ENCODE data around the gene SLC25A41.

The SLC25A41 gene

GRCh38 chr19:6433663-6434062 lies at the start of gene SLC25A41:
Gene SLC25A41 (minus strand): TSS chr19:6433763. CDS start chr19:6433693, 70 bp downstream.
- ATAC-seq: no peak

GRCh38 chr19:6483235-6483634 lies 49.7 kb upstream of the SLC25A41 start:
- ATAC-seq: no peak

- peak; percentile 18 to 19 for ATAC-seq
Observed at GRCh38 chr19:6482343-6482686, 48.8 kb upstream of the SLC25A41 start.

- ATAC-seq: peak; percentile 87 to 91
Observed at GRCh38 chr19:6481541-6482342, 48.2 kb upstream of the SLC25A41 start, which contains the start of gene DENND1C. Gene DENND1C (minus strand): TSS chr19:6481787. CDS start chr19:6481695, 92 bp downstream.

GRCh38 chr19:6480848-6481415 lies 47.4 kb upstream of the SLC25A41 start:
- peak; percentile 17 to 28 for ATAC-seq

- no peak for ATAC-seq
Observed at GRCh38 chr19:6479836-6480398, 46.4 kb upstream of the SLC25A41 start.

- ATAC-seq: no peak
Observed at GRCh38 chr19:6478815-6479214, 45.3 kb upstream of the SLC25A41 start.

GRCh38 chr19:6476896-6477431 lies 43.4 kb upstream of the SLC25A41 start:
- ATAC-seq: no peak

GRCh38 chr19:6476155-6476895 lies 42.8 kb upstream of the SLC25A41 start:
- ATAC-seq: peak; percentile 67 to 77

GRCh38 chr19:6475321-6476108 lies 42.0 kb upstream of the SLC25A41 start:
- no peak for ATAC-seq

GRCh38 chr19:6473647-6474046 lies 40.1 kb upstream of the SLC25A41 start:
- no peak for ATAC-seq

- ATAC-seq: no peak
Observed at GRCh38 chr19:6472713-6473112, 39.1 kb upstream of the SLC25A41 start.

- no peak for ATAC-seq
Observed at GRCh38 chr19:6471076-6471475, 37.5 kb upstream of the SLC25A41 start.

GRCh38 chr19:6470173-6470572 lies 36.6 kb upstream of the SLC25A41 start:
- ATAC-seq: no peak

- ATAC-seq: no peak
Observed at GRCh38 chr19:6467384-6467783, 33.8 kb upstream of the SLC25A41 start.

- no peak for ATAC-seq
Observed at GRCh38 chr19:6466526-6467248, 33.1 kb upstream of the SLC25A41 start.

- ATAC-seq: no peak
Observed at GRCh38 chr19:6465663-6466062, 32.1 kb upstream of the SLC25A41 start.

GRCh38 chr19:6465006-6465405 lies 31.4 kb upstream of the SLC25A41 start:
- no peak for ATAC-seq

GRCh38 chr19:6464070-6464873 lies 30.7 kb upstream of the SLC25A41 start, which contains the start of gene CRB3:
Gene CRB3 (plus strand): TSS chr19:6464271. CDS start chr19:6464702, 431 bp downstream.
- ATAC-seq: no peak

GRCh38 chr19:6460099-6460884 lies 26.7 kb upstream of the SLC25A41 start:
- ATAC-seq: peak; percentile 84 to 85

Data from activated CD4-positive, CD25-positive, alpha-beta regulatory T cell treated with anti-CD3 and anti-CD28 coated beads, Interleukin-2, amount 50 U/mL, for 24 hours (primary cell).